GM06990 (cell line): ENCODE results near the gene ALG5.

Experiments used
- DNase-seq: peaks from one replicate; pipeline ENCODE4 v3.0.0-alpha.2; 2011; ENCODE audit not compliant: insufficient read length; ENCODE audit errors: extremely low read depth
- H3K27me3 ChIP-seq: replicated peaks from 2 replicates; pipeline ENCODE4 v1.6.0; 2011; ENCODE audit warnings: low read length; ENCODE audit not compliant: control insufficient read depth, insufficient read depth
- H3K36me3 ChIP-seq: 2 replicates; pipeline ENCODE4 v1.5.1; 2011; ENCODE audit warnings: low read length; ENCODE audit not compliant: control insufficient read depth, insufficient read depth
- H3K4me3 ChIP-seq: replicated peaks from 2 replicates; pipeline ENCODE4 v1.5.1; 2011; ENCODE audit warnings: low read depth, mild to moderate bottlenecking, control low read depth, low read length
- CTCF ChIP-seq: IDR thresholded peaks from 2 replicates; pipeline ENCODE4 v1.5.1; 2011; ENCODE audit warnings: low read length, control low read depth, mild to moderate bottlenecking, inconsistent platforms; ENCODE audit not compliant: insufficient read depth, poor library complexity, severe bottlenecking

ALG5 gene

GRCh38 chr13:36919171-36919832 lies 79.8 kb downstream of the ALG5 start:
- Histone ChIP-seq H3K36me3 (no peaks in the 10 kb centered on the region), H3K27me3 (peaks cover 2% of the 10 kb centered on the region; the same call in 1 of the 2 replicates), H3K4me3 (peak overlapping the region; percentile 43)
- TF ChIP-seq CTCF = no peak
- peak; percentile 18 for DNase-seq

- DNase-seq = no peak
- Histone ChIP-seq H3K27me3 (peaks cover 2% of the 10 kb centered on the region; the same call in 1 of the 2 replicates), H3K4me3 (no peak overlapping the region), H3K36me3 (no peaks in the 10 kb centered on the region)
- no peak for TF ChIP-seq CTCF
Measured at GRCh38 chr13:36918246-36919131, 80.7 kb downstream of the ALG5 start.

GRCh38 chr13:36917311-36917710 lies 81.8 kb downstream of the ALG5 start:
- H3K36me3 ChIP-seq = no peaks in the 10 kb centered on the region
- no peak for TF ChIP-seq CTCF
- H3K4me3 ChIP-seq = no peak overlapping the region
- DNase-seq = no peak
- H3K27me3 ChIP-seq = peaks cover 2% of the 10 kb centered on the region; the same call in 1 of the 2 replicates

GRCh38 chr13:36915896-36916640 lies 83.1 kb downstream of the ALG5 start:
- Histone ChIP-seq H3K27me3 (peaks cover 1% of the 10 kb centered on the region; the same call in 1 of the 2 replicates), H3K4me3 (no peak overlapping the region), H3K36me3 (no peaks in the 10 kb centered on the region)
- no peak for TF ChIP-seq CTCF
- no peak for DNase-seq

GRCh38 chr13:36915106-36915505 lies 84.0 kb downstream of the ALG5 start:
- no peak for TF ChIP-seq CTCF
- no peak for DNase-seq
- no peaks in the 10 kb centered on the region for H3K36me3 ChIP-seq

More at GRCh38 chr13:36915106-36915505, 84.0 kb downstream of the ALG5 start:
- no peak overlapping the region for H3K4me3 ChIP-seq
- no peaks in the 10 kb centered on the region; the same call in 1 of the 2 replicates for H3K27me3 ChIP-seq
